Mucosa of stomach (tissue), 1 donor: ENCODE results near the gene OR1J4.
"Not testable (repeated sequence)": the region's sequence is repeated elsewhere in the genome, so short reads cannot be mapped to it uniquely, and the experiment has no call there.

Experiments used
- H3K27me3 ChIP-seq: one replicate; pipeline ENCODE4 v1.7.0; 2013; ENCODE audit warnings: mild to moderate bottlenecking, low read length; ENCODE audit not compliant: control insufficient read depth, insufficient read depth
- H3K36me3 ChIP-seq: one replicate; pipeline ENCODE4 v1.7.0; 2013; ENCODE audit warnings: low read length; ENCODE audit not compliant: control insufficient read depth, insufficient read depth
- H3K4me1 ChIP-seq: one replicate; pipeline ENCODE4 v1.7.0; 2013; ENCODE audit warnings: mild to moderate bottlenecking, low read length; ENCODE audit not compliant: control insufficient read depth, insufficient read depth
- H3K4me3 ChIP-seq: one replicate; pipeline ENCODE4 v1.7.0; 2013; ENCODE audit warnings: low read length
- H3K9ac ChIP-seq: one replicate; pipeline ENCODE4 v1.7.0; 2013; ENCODE audit warnings: mild to moderate bottlenecking, low read length, moderate library complexity
- H3K9me3 ChIP-seq: one replicate; pipeline ENCODE4 v1.7.0; 2013; ENCODE audit warnings: mild to moderate bottlenecking, low read length, moderate library complexity; ENCODE audit not compliant: control insufficient read depth
- donor health status: Pancreatic carcinoma.

Gene OR1J4

GRCh38 chr9:122531157-122531556 lies 12.2 kb downstream of the OR1J4 start:
- not testable (repeated sequence) for H3K4me3 ChIP-seq, H3K36me3 ChIP-seq, H3K27me3 ChIP-seq, H3K4me1 ChIP-seq, H3K9ac ChIP-seq, H3K9me3 ChIP-seq

GRCh38 chr9:122536134-122536533 lies 17.2 kb downstream of the OR1J4 start:
- H3K27me3 ChIP-seq, result no peaks in the 10 kb centered on the region
- no peaks in the 10 kb centered on the region for H3K36me3 ChIP-seq
- no peaks in the 10 kb centered on the region for H3K9me3 ChIP-seq
- no peak overlapping the region for H3K9ac ChIP-seq
- H3K4me3 ChIP-seq, result no peak overlapping the region
- H3K4me1 ChIP-seq, result no peaks in the 10 kb centered on the region

GRCh38 chr9:122537066-122537465 lies 18.1 kb downstream of the OR1J4 start:
- not testable (repeated sequence) for H3K36me3 ChIP-seq, H3K4me3 ChIP-seq, H3K9ac ChIP-seq, H3K4me1 ChIP-seq, H3K27me3 ChIP-seq, H3K9me3 ChIP-seq

GRCh38 chr9:122538757-122539156 lies 19.8 kb downstream of the OR1J4 start:
- Histone ChIP-seq H3K4me3 (no peak overlapping the region), H3K4me1 (no peaks in the 10 kb centered on the region), H3K9ac (no peak overlapping the region), H3K27me3 (no peaks in the 10 kb centered on the region), H3K36me3 (no peaks in the 10 kb centered on the region), H3K9me3 (no peaks in the 10 kb centered on the region)

- no peaks in the 10 kb centered on the region for H3K9me3 ChIP-seq
- no peaks in the 10 kb centered on the region for H3K4me1 ChIP-seq
- no peak overlapping the region for H3K4me3 ChIP-seq
- no peaks in the 10 kb centered on the region for H3K36me3 ChIP-seq
- H3K9ac ChIP-seq, result no peak overlapping the region
- H3K27me3 ChIP-seq, result no peaks in the 10 kb centered on the region
These were observed 27.3 kb downstream of the OR1J4 start for GRCh38 chr9:122546196-122546595.

GRCh38 chr9:122551371-122551770 lies 32.4 kb downstream of the OR1J4 start:
- H3K36me3 ChIP-seq, result no peaks in the 10 kb centered on the region
- H3K27me3 ChIP-seq, result no peaks in the 10 kb centered on the region
- no peak overlapping the region for H3K4me3 ChIP-seq
- H3K9me3 ChIP-seq, result no peaks in the 10 kb centered on the region
- no peaks in the 10 kb centered on the region for H3K4me1 ChIP-seq
- H3K9ac ChIP-seq, result no peak overlapping the region

GRCh38 chr9:122552812-122553211 lies 33.9 kb downstream of the OR1J4 start, which contains the start of gene OR1N2:
TSS of gene OR1N2 (plus strand) at chr9:122553112. CDS start at chr9:122553212, 100 bp downstream.
- no peaks in the 10 kb centered on the region for H3K27me3 ChIP-seq
- no peaks in the 10 kb centered on the region for H3K4me1 ChIP-seq
- no peak within 1 kb of the TSS for H3K9ac ChIP-seq
- H3K9me3 ChIP-seq, result no peaks in the 10 kb centered on the region
- H3K4me3 ChIP-seq, result no peak within 1 kb of the TSS
- no peaks in the 10 kb centered on the region for H3K36me3 ChIP-seq

- Histone ChIP-seq H3K4me1 (no peaks in the 10 kb centered on the region), H3K27me3 (no peaks in the 10 kb centered on the region), H3K9me3 (no peaks in the 10 kb centered on the region), H3K9ac (no peak overlapping the region), H3K36me3 (no peaks in the 10 kb centered on the region), H3K4me3 (no peak overlapping the region)
These were observed 42.5 kb downstream of the OR1J4 start for GRCh38 chr9:122561446-122561845.

- H3K36me3 ChIP-seq, result no peaks in the 10 kb centered on the region
- H3K4me3 ChIP-seq, result no peak overlapping the region
- no peak overlapping the region for H3K9ac ChIP-seq
- no peaks in the 10 kb centered on the region for H3K4me1 ChIP-seq
- H3K27me3 ChIP-seq, result no peaks in the 10 kb centered on the region
- H3K9me3 ChIP-seq, result no peaks in the 10 kb centered on the region
These were observed 43.3 kb downstream of the OR1J4 start for GRCh38 chr9:122562134-122562760.

GRCh38 chr9:122567901-122568300 lies 49.0 kb downstream of the OR1J4 start:
- Histone ChIP-seq H3K9me3 (no peaks in the 10 kb centered on the region), H3K4me1 (no peaks in the 10 kb centered on the region), H3K9ac (no peak overlapping the region), H3K4me3 (no peak overlapping the region), H3K36me3 (no peaks in the 10 kb centered on the region), H3K27me3 (no peaks in the 10 kb centered on the region)
